ENCODE data around the gene PHIP.

DNA sequence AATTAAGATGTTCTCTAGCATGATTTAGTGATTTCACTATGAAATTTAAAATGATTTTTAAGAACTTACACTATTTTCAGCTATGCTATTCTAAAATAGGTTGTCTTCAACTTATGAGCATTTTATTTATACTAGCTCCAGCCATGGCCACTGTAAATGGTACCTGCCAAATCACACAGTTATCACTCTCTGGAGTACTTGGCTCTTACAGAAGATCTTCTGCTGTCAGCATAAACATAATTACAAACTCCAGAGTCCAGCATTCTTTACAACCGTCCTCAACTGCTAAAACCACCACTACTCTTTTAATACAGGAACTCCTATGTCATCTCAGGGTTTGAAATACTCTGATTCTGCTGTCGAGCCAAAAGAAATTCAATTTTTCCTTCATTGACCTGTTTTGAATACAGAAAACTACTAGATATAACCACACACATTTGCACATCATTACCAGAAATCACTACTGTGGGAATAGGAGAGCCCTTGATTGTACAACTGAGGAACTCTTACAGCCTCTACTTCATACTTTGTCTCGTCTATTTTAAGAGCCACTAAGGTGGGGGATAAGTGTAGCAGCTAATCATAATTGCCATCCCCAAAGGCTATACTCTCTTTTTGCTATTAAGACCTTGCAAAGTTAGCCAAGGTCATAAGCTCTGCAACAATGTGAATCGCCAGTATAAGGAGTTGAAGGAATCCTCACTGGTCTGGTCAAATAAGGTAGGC lies 93.7 kb downstream of the PHIP start:
- no peak for TF ChIP-seq EZH2 (IDR thresholded peaks at IDR 0.05; ENCODE audit: borderline replicate concordance, low read depth, low read length)
- TF ChIP-seq EP300 (IDR thresholded peaks at IDR 0.05; ENCODE audit: low read length) = no peak
- no peak for TF ChIP-seq ARNT (IDR thresholded peaks at IDR 0.05)
- TF ChIP-seq ZFP36 (IDR thresholded peaks at IDR 0.05; ENCODE audit: low read depth, low read length, partially characterized antibody) = no peak
- TF ChIP-seq, protein P1, sequence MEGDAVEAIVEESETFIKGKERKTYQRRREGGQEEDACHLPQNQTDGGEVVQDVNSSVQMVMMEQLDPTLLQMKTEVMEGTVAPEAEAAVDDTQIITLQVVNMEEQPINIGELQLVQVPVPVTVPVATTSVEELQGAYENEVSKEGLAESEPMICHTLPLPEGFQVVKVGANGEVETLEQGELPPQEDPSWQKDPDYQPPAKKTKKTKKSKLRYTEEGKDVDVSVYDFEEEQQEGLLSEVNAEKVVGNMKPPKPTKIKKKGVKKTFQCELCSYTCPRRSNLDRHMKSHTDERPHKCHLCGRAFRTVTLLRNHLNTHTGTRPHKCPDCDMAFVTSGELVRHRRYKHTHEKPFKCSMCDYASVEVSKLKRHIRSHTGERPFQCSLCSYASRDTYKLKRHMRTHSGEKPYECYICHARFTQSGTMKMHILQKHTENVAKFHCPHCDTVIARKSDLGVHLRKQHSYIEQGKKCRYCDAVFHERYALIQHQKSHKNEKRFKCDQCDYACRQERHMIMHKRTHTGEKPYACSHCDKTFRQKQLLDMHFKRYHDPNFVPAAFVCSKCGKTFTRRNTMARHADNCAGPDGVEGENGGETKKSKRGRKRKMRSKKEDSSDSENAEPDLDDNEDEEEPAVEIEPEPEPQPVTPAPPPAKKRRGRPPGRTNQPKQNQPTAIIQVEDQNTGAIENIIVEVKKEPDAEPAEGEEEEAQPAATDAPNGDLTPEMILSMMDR (IDR thresholded peaks at IDR 0.05 in 2 of 3, conservative IDR thresholded peaks at IDR 0.05 in 1 of 3; ENCODE audit: insufficient read depth in 2 of 3, low read depth in 1 of 3, low read length in 3 of 3) = no peak
- TF ChIP-seq, protein P2, sequence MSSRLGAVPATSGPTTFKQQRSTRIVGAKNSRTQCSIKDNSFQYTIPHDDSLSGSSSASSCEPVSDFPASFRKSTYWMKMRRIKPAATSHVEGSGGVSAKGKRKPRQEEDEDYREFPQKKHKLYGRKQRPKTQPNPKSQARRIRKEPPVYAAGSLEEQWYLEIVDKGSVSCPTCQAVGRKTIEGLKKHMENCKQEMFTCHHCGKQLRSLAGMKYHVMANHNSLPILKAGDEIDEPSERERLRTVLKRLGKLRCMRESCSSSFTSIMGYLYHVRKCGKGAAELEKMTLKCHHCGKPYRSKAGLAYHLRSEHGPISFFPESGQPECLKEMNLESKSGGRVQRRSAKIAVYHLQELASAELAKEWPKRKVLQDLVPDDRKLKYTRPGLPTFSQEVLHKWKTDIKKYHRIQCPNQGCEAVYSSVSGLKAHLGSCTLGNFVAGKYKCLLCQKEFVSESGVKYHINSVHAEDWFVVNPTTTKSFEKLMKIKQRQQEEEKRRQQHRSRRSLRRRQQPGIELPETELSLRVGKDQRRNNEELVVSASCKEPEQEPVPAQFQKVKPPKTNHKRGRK (tag; IDR thresholded peaks at IDR 0.05) = no peak
- TF ChIP-seq, protein P3, sequence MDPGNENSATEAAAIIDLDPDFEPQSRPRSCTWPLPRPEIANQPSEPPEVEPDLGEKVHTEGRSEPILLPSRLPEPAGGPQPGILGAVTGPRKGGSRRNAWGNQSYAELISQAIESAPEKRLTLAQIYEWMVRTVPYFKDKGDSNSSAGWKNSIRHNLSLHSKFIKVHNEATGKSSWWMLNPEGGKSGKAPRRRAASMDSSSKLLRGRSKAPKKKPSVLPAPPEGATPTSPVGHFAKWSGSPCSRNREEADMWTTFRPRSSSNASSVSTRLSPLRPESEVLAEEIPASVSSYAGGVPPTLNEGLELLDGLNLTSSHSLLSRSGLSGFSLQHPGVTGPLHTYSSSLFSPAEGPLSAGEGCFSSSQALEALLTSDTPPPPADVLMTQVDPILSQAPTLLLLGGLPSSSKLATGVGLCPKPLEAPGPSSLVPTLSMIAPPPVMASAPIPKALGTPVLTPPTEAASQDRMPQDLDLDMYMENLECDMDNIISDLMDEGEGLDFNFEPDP (CRISPR knock-in tag; IDR thresholded peaks at IDR 0.05) = no peak
- TF ChIP-seq CEBPB (tag; IDR thresholded peaks at IDR 0.05) = no peak
- TF ChIP-seq, protein P4, sequence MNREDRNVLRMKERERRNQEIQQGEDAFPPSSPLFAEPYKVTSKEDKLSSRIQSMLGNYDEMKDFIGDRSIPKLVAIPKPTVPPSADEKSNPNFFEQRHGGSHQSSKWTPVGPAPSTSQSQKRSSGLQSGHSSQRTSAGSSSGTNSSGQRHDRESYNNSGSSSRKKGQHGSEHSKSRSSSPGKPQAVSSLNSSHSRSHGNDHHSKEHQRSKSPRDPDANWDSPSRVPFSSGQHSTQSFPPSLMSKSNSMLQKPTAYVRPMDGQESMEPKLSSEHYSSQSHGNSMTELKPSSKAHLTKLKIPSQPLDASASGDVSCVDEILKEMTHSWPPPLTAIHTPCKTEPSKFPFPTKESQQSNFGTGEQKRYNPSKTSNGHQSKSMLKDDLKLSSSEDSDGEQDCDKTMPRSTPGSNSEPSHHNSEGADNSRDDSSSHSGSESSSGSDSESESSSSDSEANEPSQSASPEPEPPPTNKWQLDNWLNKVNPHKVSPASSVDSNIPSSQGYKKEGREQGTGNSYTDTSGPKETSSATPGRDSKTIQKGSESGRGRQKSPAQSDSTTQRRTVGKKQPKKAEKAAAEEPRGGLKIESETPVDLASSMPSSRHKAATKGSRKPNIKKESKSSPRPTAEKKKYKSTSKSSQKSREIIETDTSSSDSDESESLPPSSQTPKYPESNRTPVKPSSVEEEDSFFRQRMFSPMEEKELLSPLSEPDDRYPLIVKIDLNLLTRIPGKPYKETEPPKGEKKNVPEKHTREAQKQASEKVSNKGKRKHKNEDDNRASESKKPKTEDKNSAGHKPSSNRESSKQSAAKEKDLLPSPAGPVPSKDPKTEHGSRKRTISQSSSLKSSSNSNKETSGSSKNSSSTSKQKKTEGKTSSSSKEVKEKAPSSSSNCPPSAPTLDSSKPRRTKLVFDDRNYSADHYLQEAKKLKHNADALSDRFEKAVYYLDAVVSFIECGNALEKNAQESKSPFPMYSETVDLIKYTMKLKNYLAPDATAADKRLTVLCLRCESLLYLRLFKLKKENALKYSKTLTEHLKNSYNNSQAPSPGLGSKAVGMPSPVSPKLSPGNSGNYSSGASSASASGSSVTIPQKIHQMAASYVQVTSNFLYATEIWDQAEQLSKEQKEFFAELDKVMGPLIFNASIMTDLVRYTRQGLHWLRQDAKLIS (CRISPR knock-in tag; IDR thresholded peaks at IDR 0.05) = no peak
- TF ChIP-seq YY1 (IDR thresholded peaks at IDR 0.05; ENCODE audit: borderline replicate concordance in 1 of 3, control insufficient read depth in 1 of 3, extremely low read depth in 1 of 3, insufficient read depth in 3 of 3, insufficient read length in 1 of 3, insufficient replicate concordance in 2 of 3, low read depth in 1 of 3, low read length in 2 of 3) = no peak
- TF ChIP-seq, protein P5, sequence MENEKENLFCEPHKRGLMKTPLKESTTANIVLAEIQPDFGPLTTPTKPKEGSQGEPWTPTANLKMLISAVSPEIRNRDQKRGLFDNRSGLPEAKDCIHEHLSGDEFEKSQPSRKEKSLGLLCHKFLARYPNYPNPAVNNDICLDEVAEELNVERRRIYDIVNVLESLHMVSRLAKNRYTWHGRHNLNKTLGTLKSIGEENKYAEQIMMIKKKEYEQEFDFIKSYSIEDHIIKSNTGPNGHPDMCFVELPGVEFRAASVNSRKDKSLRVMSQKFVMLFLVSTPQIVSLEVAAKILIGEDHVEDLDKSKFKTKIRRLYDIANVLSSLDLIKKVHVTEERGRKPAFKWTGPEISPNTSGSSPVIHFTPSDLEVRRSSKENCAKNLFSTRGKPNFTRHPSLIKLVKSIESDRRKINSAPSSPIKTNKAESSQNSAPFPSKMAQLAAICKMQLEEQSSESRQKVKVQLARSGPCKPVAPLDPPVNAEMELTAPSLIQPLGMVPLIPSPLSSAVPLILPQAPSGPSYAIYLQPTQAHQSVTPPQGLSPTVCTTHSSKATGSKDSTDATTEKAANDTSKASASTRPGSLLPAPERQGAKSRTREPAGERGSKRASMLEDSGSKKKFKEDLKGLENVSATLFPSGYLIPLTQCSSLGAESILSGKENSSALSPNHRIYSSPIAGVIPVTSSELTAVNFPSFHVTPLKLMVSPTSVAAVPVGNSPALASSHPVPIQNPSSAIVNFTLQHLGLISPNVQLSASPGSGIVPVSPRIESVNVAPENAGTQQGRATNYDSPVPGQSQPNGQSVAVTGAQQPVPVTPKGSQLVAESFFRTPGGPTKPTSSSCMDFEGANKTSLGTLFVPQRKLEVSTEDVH (IDR thresholded peaks at IDR 0.05; ENCODE audit: low read depth, partially characterized antibody) = no peak
- no peak for TF ChIP-seq BDP1 (IDR thresholded peaks at IDR 0.05; ENCODE audit: insufficient read depth, insufficient read length)
- no peak for TF ChIP-seq PTBP1 (IDR thresholded peaks at IDR 0.05; ENCODE audit: low read depth, low read length)

All from K562 (cell line).